HG03280 (cell line): ENCODE results near the gene FAM124A.
A peak's percentile ranks its signal among the peaks of the same experiment; 100 is the strongest.

Source experiments
- ATAC-seq: cut with Tn5 transposase; IDR thresholded peaks from one replicate; pipeline ENCODE4 v1.9.1; 2021; ENCODE audit warnings: mild to moderate bottlenecking, moderate library complexity; ENCODE audit not compliant: unreplicated experiment

Gene FAM124A, protein sequence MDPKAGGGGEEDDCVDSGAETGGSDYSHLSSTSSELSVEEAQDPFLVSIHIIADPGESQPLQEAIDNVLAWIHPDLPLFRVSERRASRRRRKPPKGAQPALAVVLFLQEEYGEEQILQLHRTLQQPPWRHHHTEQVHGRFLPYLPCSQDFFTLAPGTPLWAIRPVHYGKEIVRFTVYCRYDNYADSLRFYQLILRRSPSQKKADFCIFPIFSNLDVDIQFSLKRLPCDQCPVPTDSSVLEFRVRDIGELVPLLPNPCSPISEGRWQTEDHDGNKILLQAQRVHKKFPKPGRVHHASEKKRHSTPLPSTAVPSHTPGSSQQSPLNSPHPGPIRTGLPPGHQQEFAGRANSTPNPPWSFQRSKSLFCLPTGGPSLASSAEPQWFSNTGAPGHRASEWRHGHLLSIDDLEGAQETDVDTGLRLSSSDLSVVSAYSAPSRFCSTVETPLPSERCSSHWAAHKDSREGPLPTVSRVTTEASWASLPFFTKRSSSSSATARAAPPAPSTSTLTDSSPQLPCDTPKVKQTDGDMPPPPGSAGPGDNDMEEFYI

GRCh38 chr13:51222037-51222685, at the start of gene FAM124A:
Gene FAM124A (plus strand): TSS chr13:51222398. CDS start chr13:51222502, 104 bp downstream.
- peak; percentile 82 for ATAC-seq

- no peak for ATAC-seq
These were observed 47.2 kb upstream of the FAM124A start for GRCh38 chr13:51175021-51175420.

- ATAC-seq = no peak
These were observed 46.6 kb upstream of the FAM124A start for GRCh38 chr13:51175639-51176038.

DNA sequence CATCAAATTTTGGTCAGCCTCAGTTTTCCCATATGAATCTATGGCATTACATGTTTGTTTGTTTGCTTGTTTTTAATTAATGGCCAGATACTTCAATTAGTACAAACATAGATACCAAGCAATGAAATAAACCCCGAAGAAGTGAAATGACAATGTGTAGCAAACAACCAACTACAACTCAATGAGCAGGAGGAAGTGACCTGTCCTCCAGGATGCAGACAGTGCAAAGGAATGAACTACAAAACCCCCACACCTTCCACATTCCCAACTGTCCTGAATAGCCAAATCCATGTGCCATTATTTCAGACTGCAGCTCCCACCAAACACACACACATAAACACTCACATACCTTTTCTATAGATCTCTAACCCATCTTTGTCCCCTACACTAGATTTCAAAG, 45.0 kb upstream of the FAM124A start:
- no peak for ATAC-seq

DNA sequence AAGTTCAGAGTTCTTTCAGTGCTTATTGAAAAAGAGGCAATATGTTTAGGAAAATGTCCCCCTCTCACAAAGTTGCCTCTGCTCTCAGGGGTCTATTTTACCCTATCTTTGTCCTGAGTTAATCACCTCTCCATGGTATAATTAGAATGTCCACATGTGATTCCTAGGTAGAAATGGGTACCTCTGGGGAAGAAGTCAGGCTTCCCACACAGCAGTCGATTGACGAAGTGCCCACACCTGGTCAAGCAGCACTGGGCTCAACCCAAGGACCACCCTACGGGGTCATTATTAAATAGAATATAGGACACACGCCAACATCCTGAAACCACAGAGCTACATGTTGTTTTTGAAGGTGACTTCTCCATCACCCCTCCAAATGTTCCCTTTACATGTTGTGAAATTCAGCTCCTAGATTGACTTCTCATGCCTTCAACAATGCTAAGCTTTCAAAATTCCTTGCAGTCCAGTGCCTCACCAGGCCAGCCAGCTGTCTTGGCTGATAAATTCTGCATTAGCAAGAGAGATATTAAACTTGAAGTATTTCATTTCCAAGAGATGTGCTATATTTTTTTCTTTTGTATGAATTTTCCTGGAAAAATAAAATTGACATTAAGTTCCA, 43.6 kb upstream of the FAM124A start:
- no peak for ATAC-seq

DNA sequence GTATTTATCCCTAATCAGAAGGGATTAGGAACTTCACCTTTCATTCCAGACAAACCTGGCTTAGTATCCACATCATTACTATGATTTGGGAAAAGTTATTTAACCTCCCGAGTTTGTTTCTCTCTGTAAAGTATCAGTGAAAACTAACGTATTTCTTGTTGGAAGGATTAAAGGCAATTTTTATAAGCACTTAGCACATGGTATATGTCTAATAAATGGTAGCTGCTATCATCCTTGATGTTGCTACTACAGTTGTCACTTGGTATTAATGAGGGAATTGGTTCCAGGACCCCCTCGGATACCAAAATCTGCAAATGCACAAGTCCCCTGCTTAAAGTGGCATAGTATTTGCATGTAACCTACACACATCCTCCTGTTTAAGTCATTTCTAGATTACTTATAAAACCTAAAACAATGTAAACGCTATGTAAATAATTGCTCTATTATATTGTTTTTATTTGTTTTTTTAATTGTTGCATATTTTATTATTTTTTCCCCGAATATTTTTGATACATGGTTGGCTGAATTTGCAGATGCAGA, 42.7 kb upstream of the FAM124A start:
- ATAC-seq = no peak

GRCh38 chr13:51180853-51181511, 41.2 kb upstream of the FAM124A start:
- no peak for ATAC-seq

- ATAC-seq = no peak
These were observed 40.3 kb upstream of the FAM124A start for GRCh38 chr13:51181786-51182383.

- ATAC-seq = no peak
These were observed 30.5 kb upstream of the FAM124A start for GRCh38 chr13:51191743-51192142.

DNA sequence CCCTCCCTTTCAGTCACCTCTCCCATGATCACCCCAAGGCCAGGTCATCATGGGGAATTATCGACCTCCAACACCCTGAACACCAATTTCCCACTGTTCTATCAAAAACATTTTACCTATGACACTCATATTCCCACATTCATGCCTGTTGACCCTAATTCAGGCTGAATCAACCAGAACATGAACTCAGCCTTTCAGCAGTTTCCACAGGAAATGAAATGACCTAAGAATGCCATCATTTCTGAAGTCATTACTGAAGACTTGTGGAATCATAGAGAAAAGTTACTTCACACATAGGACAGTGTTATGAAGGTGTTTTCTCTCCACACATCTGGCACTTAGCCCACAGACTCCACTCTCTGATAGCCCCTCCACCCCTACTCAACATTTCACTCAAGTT, 29.9 kb upstream of the FAM124A start:
- ATAC-seq = no peak

DNA sequence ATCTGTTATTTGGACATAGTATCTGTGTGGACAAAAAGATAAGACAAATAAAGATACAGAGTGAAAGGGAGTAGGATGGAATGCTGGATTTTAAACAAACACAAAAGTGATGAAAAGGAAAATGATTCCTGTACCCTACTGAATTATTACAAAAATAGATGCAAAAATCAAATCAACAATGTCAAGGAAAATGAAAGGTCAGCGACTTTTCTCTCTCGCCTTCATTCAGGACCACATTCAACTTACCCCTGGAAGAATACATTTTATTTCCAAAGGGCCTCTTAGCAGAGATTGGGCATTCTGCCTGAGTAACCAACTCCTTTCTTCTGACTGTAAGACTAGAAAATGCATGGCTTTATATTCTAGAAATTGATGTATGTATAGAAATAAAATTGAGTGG, 28.8 kb upstream of the FAM124A start:
- no peak for ATAC-seq

- no peak for ATAC-seq
These were observed 27.3 kb upstream of the FAM124A start for GRCh38 chr13:51194942-51195341.

DNA sequence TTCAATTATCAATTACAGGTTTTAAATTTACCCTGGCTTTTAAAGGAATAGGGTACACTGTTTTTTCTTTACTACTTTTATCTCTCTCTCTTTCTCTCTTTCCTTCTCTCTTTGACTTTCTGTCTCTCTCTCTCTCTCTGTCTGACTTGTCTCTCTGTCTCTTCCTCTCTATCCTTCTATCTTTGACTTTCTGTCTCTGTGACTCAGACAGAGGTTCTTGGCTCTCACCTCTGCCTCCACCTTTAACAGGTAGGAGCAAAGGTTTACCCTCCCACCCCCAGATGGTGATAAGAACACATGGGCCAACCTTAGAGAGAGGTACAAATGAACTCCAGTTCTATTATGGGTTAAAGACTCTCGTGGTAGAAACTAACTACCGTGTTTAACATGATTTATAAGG, 20.3 kb upstream of the FAM124A start:
- no peak for ATAC-seq

DNA sequence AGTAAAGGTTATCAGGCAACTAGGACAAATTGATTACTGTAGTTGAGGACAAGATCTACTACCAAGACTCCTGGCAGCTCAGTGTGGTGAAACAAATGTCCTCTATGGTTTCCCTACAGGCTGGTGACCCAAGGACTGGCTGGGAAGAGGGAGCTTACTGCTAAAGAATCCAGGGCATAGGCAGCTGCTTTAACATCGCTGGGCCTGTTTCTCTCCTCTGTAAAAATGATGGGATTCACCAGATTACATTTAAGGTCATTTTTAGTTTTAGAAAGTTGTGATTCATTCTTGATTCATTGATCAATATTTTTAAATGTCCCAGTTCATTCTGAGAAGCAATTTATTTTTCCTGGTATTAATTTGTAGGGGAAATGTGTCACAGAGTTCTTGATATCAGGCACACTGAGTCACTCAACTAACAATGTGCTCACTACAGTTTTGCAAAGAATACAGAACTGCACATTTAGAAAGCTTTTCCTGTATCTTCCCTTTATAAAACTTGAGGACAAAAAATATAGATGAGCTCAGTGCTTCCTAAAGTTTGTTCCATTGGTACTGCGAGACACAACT, 19.6 kb upstream of the FAM124A start:
- no peak for ATAC-seq

DNA sequence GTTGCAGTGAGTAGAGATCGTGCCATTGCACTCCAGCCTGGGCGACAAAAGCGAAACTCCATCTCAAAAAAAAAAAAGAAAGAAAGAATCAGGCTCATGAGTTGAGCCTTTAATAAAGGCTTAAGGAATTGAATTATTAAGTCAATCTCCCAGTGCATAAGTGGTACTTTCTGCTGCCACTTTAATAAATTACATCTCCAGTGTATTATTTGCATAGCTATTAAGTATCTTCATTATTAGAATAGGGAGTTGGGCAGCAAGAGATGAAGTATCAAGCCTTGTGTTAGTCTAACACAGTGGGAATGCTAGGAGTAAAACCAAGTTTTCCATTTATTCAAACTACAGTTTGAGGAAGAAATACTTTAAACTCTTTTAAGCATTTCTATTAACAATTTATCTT, 15.6 kb upstream of the FAM124A start:
- no peak for ATAC-seq

- ATAC-seq = no peak
These were observed 14.3 kb upstream of the FAM124A start for GRCh38 chr13:51207881-51208280.

DNA sequence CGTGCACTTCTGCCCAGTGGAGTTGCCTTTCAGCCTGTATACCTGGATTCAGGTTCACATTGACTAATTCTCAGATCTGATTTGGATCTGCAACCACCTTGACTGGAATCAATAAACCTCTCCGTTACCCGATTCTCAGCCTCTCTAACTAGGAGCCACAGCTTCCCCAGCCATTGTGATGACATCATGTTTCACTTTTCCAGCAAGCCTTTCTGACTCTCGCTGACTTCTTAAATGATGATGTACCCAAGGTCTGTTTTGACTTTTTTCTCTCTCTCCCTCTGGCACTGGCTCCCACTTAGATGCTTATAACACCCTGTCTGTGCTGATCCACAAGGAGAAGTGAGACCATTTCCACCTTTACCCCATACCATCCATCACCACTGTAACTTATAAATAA, 13.5 kb upstream of the FAM124A start:
- no peak for ATAC-seq

DNA sequence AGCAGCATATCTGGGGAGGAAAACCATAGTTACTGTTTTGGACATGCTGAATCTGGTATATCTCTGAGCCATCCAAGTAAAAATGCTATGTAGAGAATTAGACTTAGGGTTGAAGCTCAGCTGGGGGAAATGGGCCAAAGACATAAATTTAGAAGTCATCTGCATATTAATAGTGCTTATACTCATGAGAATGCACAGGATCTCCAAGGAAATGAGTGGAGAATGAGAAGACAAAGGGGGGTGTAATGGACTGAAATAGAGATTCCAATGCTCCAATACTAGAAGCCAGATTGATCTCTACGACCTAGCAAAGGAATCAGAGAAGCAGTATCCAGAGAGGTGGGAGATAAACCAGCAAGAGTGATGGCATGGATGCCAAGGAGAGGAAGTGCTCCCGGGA, 10.3 kb upstream of the FAM124A start:
- no peak for ATAC-seq

DNA sequence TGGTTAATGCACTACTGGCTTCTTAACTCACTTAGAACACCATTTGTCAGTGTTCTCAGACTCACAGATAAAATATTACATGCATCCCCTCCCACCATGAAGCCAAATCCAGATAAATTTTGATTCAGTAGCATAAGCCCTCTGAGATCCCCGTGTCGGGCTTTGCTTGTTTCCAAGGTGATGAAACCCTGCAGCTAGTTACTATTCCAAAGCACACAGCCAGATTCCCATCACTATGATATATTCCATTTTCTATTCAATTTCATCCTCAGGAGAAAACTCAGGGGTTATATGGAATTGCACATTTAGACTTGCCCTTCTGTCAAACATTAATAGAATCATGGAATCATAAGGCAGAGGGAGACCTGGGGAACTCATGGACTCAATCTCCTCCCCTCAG, 9.4 kb upstream of the FAM124A start:
- ATAC-seq = no peak

DNA sequence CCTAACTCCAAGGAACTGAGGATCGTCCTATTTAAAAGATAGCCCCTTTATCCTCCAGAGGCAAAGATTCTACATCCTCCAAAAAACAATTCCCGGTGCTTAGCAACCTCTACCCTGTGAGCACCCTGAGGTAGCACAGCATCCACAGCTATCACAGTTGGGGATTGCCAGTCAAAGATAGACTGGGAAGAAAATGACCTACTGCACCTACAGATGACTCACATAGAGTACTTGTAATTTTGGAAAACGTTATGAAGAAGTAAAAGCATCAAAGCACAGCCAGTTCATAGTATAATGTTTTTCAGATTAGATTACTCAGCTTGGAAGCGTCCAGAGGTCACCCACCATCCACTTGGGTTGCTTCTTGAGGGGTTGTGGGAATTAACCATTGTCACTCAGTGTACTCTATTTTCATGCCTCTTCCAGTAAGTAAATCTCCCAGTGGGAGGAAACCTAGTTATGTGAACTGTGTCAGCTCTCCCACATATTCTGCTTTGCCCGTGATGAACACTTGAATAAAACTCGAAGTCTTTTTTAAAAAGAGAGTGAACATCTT, 8.9 kb upstream of the FAM124A start:
- ATAC-seq = no peak
